SK-MEL-5 (cell line): Measurements from ENCODE around the gene GPR146. TPM values are rescaled to one million over a fixed set of nuclear protein-coding genes. Genes with fewer than 3 reads are reported as not detected.

Source experiments
- DNase-seq: peaks from one replicate; pipeline ENCODE4 v3.0.0-alpha.2; 2016; ENCODE audit warnings: low read depth, low spot score
- in situ Hi-C: cut with HindIII; loops from 2 replicates; pipeline ENCODE4 v1.10.0; 2016; ENCODE audit warnings: low sequenced_read_pairs, high pct_unique_total_duplicates, low pct_unique_long_range_greater_than_20kb
- small RNA-seq, 2 experiments: library from RNA; depleted of rRNA; stranded (forward); fragments of <200 nt; gene quantifications; one replicate each; pipeline ENCODE3, GENCODE V24; 2014
- total RNA-seq: library from RNA; depleted of rRNA; stranded (reverse); fragments of >200 nt; shearing (Covaris generic); gene quantifications from 2 replicates; pipeline ENCODE4 v1.2.3, GENCODE V29; 2014; rRNA removed

GPR146 gene
- total RNA-seq, 1 experiment from 2014 or later, result 10.4 TPM

GRCh38 chr7:1104516-1105179, 60.3 kb downstream of the GPR146 start:
- in situ Hi-C loops, result no loop called here
- DNase-seq, result no peak

GRCh38 chr7:1105189-1105588, 60.8 kb downstream of the GPR146 start:
- DNase-seq, result no peak
- in situ Hi-C loops, result no loop called here

GRCh38 chr7:1106063-1106792, 61.9 kb downstream of the GPR146 start:
- DNase-seq, result no peak
- in situ Hi-C loops, result no loop called here

- in situ Hi-C loops, result no loop called here
Measured at GRCh38 chr7:1106793-1107421, 62.6 kb downstream of the GPR146 start.

GRCh38 chr7:1108264-1108920, 64.0 kb downstream of the GPR146 start:
- no peak for DNase-seq
- in situ Hi-C loops, result no loop called here

More at GRCh38 chr7:1106793-1107421, 62.6 kb downstream of the GPR146 start:
- no peak for DNase-seq

Small RNA genes lying within 50 kb of the gene (small RNA-seq; reads per million reads assigned to genes)
- 0.19 to 12.5 reads per million in 2 experiments for gene MIR339

Other genes starting within 250 kb of the GPR146 start
- 56.5 and 66.3 TPM in 2 replicates for gene SUN1, start 212.1 kb upstream of the GPR146 start, total RNA-seq
- gene GET4, start 168.0 kb upstream of the GPR146 start, total RNA-seq, result 43.2 and 45.8 TPM in 2 replicates
- gene ADAP1, start 89.9 kb upstream of the GPR146 start, total RNA-seq, result 4.4 and 5.5 TPM in 2 replicates
- gene COX19, start 69.0 kb upstream of the GPR146 start, total RNA-seq, result 12.9 and 13.1 TPM in 2 replicates
- gene CYP2W1, start 61.4 kb upstream of the GPR146 start, total RNA-seq, result not detected in 2 replicates
- gene GPER1, start 43.6 kb downstream of the GPR146 start, total RNA-seq, result 0.11 and 0.13 TPM in 2 replicates
- 22.8 and 23.5 TPM in 2 replicates for gene ZFAND2A, start 115.7 kb downstream of the GPR146 start, total RNA-seq
- not detected in 2 replicates for gene UNCX, start 188.3 kb downstream of the GPR146 start, total RNA-seq